Stimulated activated CD4-positive, alpha-beta T cell treated with anti-CD3 and anti-CD28 coated beads, Interleukin-15, amount 100 ng/mL, for 48 hours (primary cell): ENCODE results near the gene DPP4.
"Not testable (repeated sequence)": the region's sequence is repeated elsewhere in the genome, so short reads cannot be mapped to it uniquely, and the experiment has no call there.

Source experiments
- DNase-seq, 2 donors: peaks; one replicate each; pipeline ENCODE4 v3.0.0-alpha.2; 2020; ENCODE audit warnings: low read depth in 2 of 2

DPP4 gene

GRCh38 chr2:161962160-161962559 lies 111.9 kb downstream of the DPP4 start:
- no peak for DNase-seq

GRCh38 chr2:161961061-161961460 lies 113.0 kb downstream of the DPP4 start:
- no peak for DNase-seq

- DNase-seq: no peak
Measured at GRCh38 chr2:161956738-161957137, 117.3 kb downstream of the DPP4 start.

GRCh38 chr2:161955211-161955610 lies 118.8 kb downstream of the DPP4 start:
- no peak for DNase-seq

GRCh38 chr2:161954103-161954502 lies 119.9 kb downstream of the DPP4 start:
- no peak for DNase-seq

GRCh38 chr2:161953367-161953766 lies 120.6 kb downstream of the DPP4 start:
- not testable (repeated sequence) for DNase-seq

- no peak for DNase-seq
Measured at GRCh38 chr2:161952783-161953191, 121.2 kb downstream of the DPP4 start.

- DNase-seq: no peak
Measured at GRCh38 chr2:161947836-161948235, 126.2 kb downstream of the DPP4 start.

- no peak for DNase-seq
Measured at GRCh38 chr2:161947406-161947805, 126.6 kb downstream of the DPP4 start.

GRCh38 chr2:161946489-161947107 lies 127.4 kb downstream of the DPP4 start:
- DNase-seq: no peak

GRCh38 chr2:161943011-161943410 lies 131.0 kb downstream of the DPP4 start:
- DNase-seq: no peak
